H1 (cell line): ENCODE results near the gene C2orf72. TPM values are rescaled to one million over a fixed set of nuclear protein-coding genes. Genes with fewer than 3 reads are reported as not detected.

Experiments
- BACH1 ChIP-seq: IDR thresholded peaks from 2 replicates; pipeline ENCODE4 v1.6.1; 2012; ENCODE audit warnings: low read length, improper control_type of control experiment
- CBX8 ChIP-seq: fragments of 300-800, 300-1000 bp; sonication (generic); IDR thresholded peaks from 2 replicates; pipeline ENCODE4 v1.7.1; 2016; ENCODE audit warnings: low read depth, low read length, borderline replicate concordance
- GABPA ChIP-seq: IDR thresholded peaks from 2 replicates; pipeline ENCODE4 v1.6.1; 2011; ENCODE audit warnings: mild to moderate bottlenecking, low read length, moderate library complexity, borderline replicate concordance; ENCODE audit not compliant: insufficient read depth
- HDAC2 ChIP-seq, 2 experiments: fragments of 300-600 bp in 1 of 2; sonication (generic) in 1 of 2; IDR thresholded peaks; 2 replicates each; pipeline ENCODE4 v1.6.1; 2011 to 2012; ENCODE audit warnings: low read depth in 2 of 2, low read length in 2 of 2, mild to moderate bottlenecking in 2 of 2, moderate library complexity in 2 of 2, borderline replicate concordance in 1 of 2, inconsistent platforms in 1 of 2
- MAX ChIP-seq: IDR thresholded peaks from 2 replicates; pipeline ENCODE4 v1.6.1; 2012; ENCODE audit warnings: inconsistent platforms
- POU5F1 ChIP-seq: IDR thresholded peaks from 2 replicates; pipeline ENCODE4 v1.6.1; 2011; ENCODE audit warnings: low read depth, mild to moderate bottlenecking, low read length, moderate library complexity
- SIRT6 ChIP-seq: IDR thresholded peaks from one replicate; pipeline ENCODE4 v1.7.1; 2012; ENCODE audit warnings: low read length, inconsistent platforms
- polyA plus RNA-seq, 7 experiments: library from polyadenylated mRNA; depleted of rRNA in 3 of 7; stranded (reverse) in 5 of 7; unstranded in 2 of 7; fragments of >200 nt in 5 of 7; fragments of 200-250 nt in 2 of 7; gene quantifications; 1 replicate in 5 of 7; 2 replicates in 1 of 7; 4 replicates in 1 of 7; pipeline versions ENCODE4 v1.2.1 to v1.2.3, GENCODE V29; 2011 to 2013; ENCODE audit warnings: missing spikeins in 2 of 7, mixed read lengths in 2 of 7
- total RNA-seq: library from RNA; stranded (reverse); fragmentation: NEBNext Ultra II Directional; extraction: Animal tissue kit (Norgen Biotek cat#: 25700); gene quantifications from 2 replicates; pipeline ENCODE4 v1.2.1, GENCODE V29; 2021

Gene C2orf72
- total and polyA plus RNA-seq, 2 of the 8 experiments (the other 6 are each of a cell fraction or from before 2014, with no cell fraction given) = 1.1 to 1.7 TPM

- TF ChIP-seq GABPA (no peak), HDAC2 (IDR thresholded peaks at IDR 0.05; ENCODE audit: borderline replicate concordance in 1 of 2, low read depth in 2 of 2, low read length in 2 of 2) (no peak), BACH1 (no peak), CBX8 (no peak), MAX (no peak), SIRT6 (no peak), POU5F1 (no peak)
- TF ChIP-seq, all 59 proteins: peak for 0
These were observed 24.9 kb upstream of the C2orf72 start (continued) for GRCh38 chr2:231012463-231012862.
